Testis (tissue), 2 donors: ENCODE data around the gene MYO1H.

Experiments
- CTCF ChIP-seq, 3 experiments: fragments of 450-650 bp in 2 of 3; fragments of 200-600 bp in 1 of 3; sonication (generic) in 1 of 3; IDR thresholded peaks; one replicate each; pipeline ENCODE4 v1.5.1; 2016 to 2019; ENCODE audit warnings: antibody characterized with exemption in 3 of 3, mild to moderate bottlenecking in 2 of 3, moderate library complexity in 1 of 3
- POLR2A ChIP-seq: fragments of 450-650 bp; IDR thresholded peaks from one replicate; pipeline ENCODE4 v1.6.1; 2017; ENCODE audit warnings: antibody characterized with exemption, mild to moderate bottlenecking, moderate library complexity

- TF ChIP-seq CTCF (IDR thresholded peaks at IDR 0.05) (no peak), POLR2A (no peak)
Observed at GRCh38 chr12:109383240-109383639, 35.5 kb downstream of the MYO1H start.
